GM21737 (cell line): ENCODE results near the gene FARP1.

Source experiments
- ATAC-seq: cut with Tn5 transposase; IDR thresholded peaks from one replicate; pipeline ENCODE4 v1.9.1; 2021; ENCODE audit warnings: mild to moderate bottlenecking, moderate library complexity; ENCODE audit not compliant: unreplicated experiment

FARP1 gene

GRCh38 chr13:98322091-98322718 lies 179.3 kb downstream of the FARP1 start:
- ATAC-seq: no peak

GRCh38 chr13:98324105-98324504 lies 181.2 kb downstream of the FARP1 start:
- ATAC-seq: no peak

- no peak for ATAC-seq
Measured at GRCh38 chr13:98325724-98326123, 182.8 kb downstream of the FARP1 start.

GRCh38 chr13:98326291-98326690 lies 183.4 kb downstream of the FARP1 start:
- no peak for ATAC-seq

- ATAC-seq: no peak
Measured at GRCh38 chr13:98327371-98328270, 184.7 kb downstream of the FARP1 start.

GRCh38 chr13:98328511-98328910 lies 185.6 kb downstream of the FARP1 start:
- ATAC-seq: no peak

- no peak for ATAC-seq
Measured at GRCh38 chr13:98332222-98332621, 189.3 kb downstream of the FARP1 start.

GRCh38 chr13:98332691-98333090 lies 189.8 kb downstream of the FARP1 start:
- ATAC-seq: no peak

GRCh38 chr13:98333486-98333885 lies 190.6 kb downstream of the FARP1 start:
- ATAC-seq: no peak

GRCh38 chr13:98334620-98335205 lies 191.8 kb downstream of the FARP1 start:
- no peak for ATAC-seq

- no peak for ATAC-seq
Measured at GRCh38 chr13:98335721-98336120, 192.8 kb downstream of the FARP1 start.

- no peak for ATAC-seq
Measured at GRCh38 chr13:98338310-98338709, 195.4 kb downstream of the FARP1 start.

- ATAC-seq: no peak
Measured at GRCh38 chr13:98339684-98340425, 197.0 kb downstream of the FARP1 start.

- ATAC-seq: no peak
Measured at GRCh38 chr13:98342953-98343352, 200.1 kb downstream of the FARP1 start.

- ATAC-seq: no peak
Measured at GRCh38 chr13:98343461-98343860, 200.6 kb downstream of the FARP1 start.

- no peak for ATAC-seq
Measured at GRCh38 chr13:98344392-98344791, 201.5 kb downstream of the FARP1 start.

GRCh38 chr13:98345107-98345935 lies 202.4 kb downstream of the FARP1 start:
- no peak for ATAC-seq

- no peak for ATAC-seq
Measured at GRCh38 chr13:98346904-98347636, 204.2 kb downstream of the FARP1 start.

GRCh38 chr13:98347756-98348155 lies 204.9 kb downstream of the FARP1 start:
- ATAC-seq: no peak
